ENCODE data around the gene CAPN7.
"Not testable (repeated sequence)": the region's sequence is repeated elsewhere in the genome, so short reads cannot be mapped to it uniquely, and the experiment has no call there.

Gene CAPN7

GRCh38 chr3:15205934-15206661 lies at the start of gene CAPN7:
Gene CAPN7, plus strand, starts transcription at chr3:15206246. Its CDS starts 250 bp downstream, at chr3:15206496.
- peak; percentile 97 for DNase-seq

GRCh38 chr3:15157441-15157840 lies 48.6 kb upstream of the CAPN7 start:
- DNase-seq: no peak

- no peak for DNase-seq
These were observed 46.4 kb upstream of the CAPN7 start for GRCh38 chr3:15159501-15160136.

GRCh38 chr3:15160662-15161061 lies 45.4 kb upstream of the CAPN7 start:
- DNase-seq: no peak

- DNase-seq: no peak
These were observed 44.9 kb upstream of the CAPN7 start for GRCh38 chr3:15161133-15161532.

- DNase-seq: not testable (repeated sequence)
These were observed 42.4 kb upstream of the CAPN7 start for GRCh38 chr3:15163656-15164055.

GRCh38 chr3:15164340-15164739 lies 41.7 kb upstream of the CAPN7 start:
- no peak for DNase-seq

- DNase-seq: no peak
These were observed 41.0 kb upstream of the CAPN7 start for GRCh38 chr3:15165061-15165460.

GRCh38 chr3:15166391-15166790 lies 39.7 kb upstream of the CAPN7 start:
- not testable (repeated sequence) for DNase-seq

- DNase-seq: no peak
These were observed 35.0 kb upstream of the CAPN7 start for GRCh38 chr3:15171096-15171495.

- DNase-seq: no peak
These were observed 33.2 kb upstream of the CAPN7 start for GRCh38 chr3:15172806-15173205.

GRCh38 chr3:15174953-15175352 lies 31.1 kb upstream of the CAPN7 start:
- DNase-seq: no peak

GRCh38 chr3:15175605-15176004 lies 30.4 kb upstream of the CAPN7 start:
- no peak for DNase-seq

- no peak for DNase-seq
These were observed 25.9 kb upstream of the CAPN7 start for GRCh38 chr3:15180042-15180611.

GRCh38 chr3:15181511-15181910 lies 24.5 kb upstream of the CAPN7 start:
- no peak for DNase-seq

- no peak for DNase-seq
These were observed 24.1 kb upstream of the CAPN7 start for GRCh38 chr3:15181963-15182362.

- DNase-seq: no peak
These were observed 23.0 kb upstream of the CAPN7 start for GRCh38 chr3:15183011-15183410.

GRCh38 chr3:15185404-15185803 lies 20.6 kb upstream of the CAPN7 start:
- no peak for DNase-seq

GRCh38 chr3:15186101-15186476 lies 20.0 kb upstream of the CAPN7 start:
- no peak for DNase-seq

- not testable (repeated sequence) for DNase-seq
These were observed 19.4 kb upstream of the CAPN7 start for GRCh38 chr3:15186477-15187164.

- no peak for DNase-seq
These were observed 8.6 kb upstream of the CAPN7 start for GRCh38 chr3:15197340-15198029.

- no peak for DNase-seq
These were observed 7.4 kb upstream of the CAPN7 start for GRCh38 chr3:15198686-15199085.

- no peak for DNase-seq
These were observed 6.4 kb upstream of the CAPN7 start for GRCh38 chr3:15199493-15200105.

Measured in activated CD4-positive, CD25-positive, alpha-beta regulatory T cell treated with anti-CD3 and anti-CD28 coated beads, Interleukin-2, amount 50 U/mL, for 72 hours (primary cell).